ENCODE results near the gene ATE1.

ATE1 gene

GRCh38 chr10:121846555-121846954 is 81.3 kb downstream of the ATE1 start:
- Histone ChIP-seq H3K9me3 (ENCODE audit: low read length) (peaks cover 5% of the 10 kb centered on the region), H3K27me3 (ENCODE audit: insufficient read depth, low read length) (no peaks in the 10 kb centered on the region), H3K4me3 (ENCODE audit: low read length) (no peak overlapping the region), H3K36me3 (ENCODE audit: insufficient read depth, low read length) (peaks cover 26% of the 10 kb centered on the region), H2AFZ (ENCODE audit: low read depth, low read length) (no peak overlapping the region), H3K4me1 (ENCODE audit: insufficient read depth, low read length) (no peaks in the 10 kb centered on the region)

GRCh38 chr10:121845044-121845784 is 82.6 kb downstream of the ATE1 start:
- H3K27me3 ChIP-seq (ENCODE audit: insufficient read depth, low read length) = no peaks in the 10 kb centered on the region
- H2AFZ ChIP-seq (ENCODE audit: low read depth, low read length) = no peak overlapping the region
- H3K36me3 ChIP-seq (ENCODE audit: insufficient read depth, low read length) = peaks cover 22% of the 10 kb centered on the region
- H3K4me3 ChIP-seq (ENCODE audit: low read length) = no peak overlapping the region
- no peaks in the 10 kb centered on the region for H3K4me1 ChIP-seq (ENCODE audit: insufficient read depth, low read length)
- H3K9me3 ChIP-seq (ENCODE audit: low read length) = peaks cover 5% of the 10 kb centered on the region

GRCh38 chr10:121844537-121844936 is 83.3 kb downstream of the ATE1 start:
- no peaks in the 10 kb centered on the region for H3K27me3 ChIP-seq (ENCODE audit: insufficient read depth, low read length)
- H3K9me3 ChIP-seq (ENCODE audit: low read length) = peaks cover 5% of the 10 kb centered on the region
- H2AFZ ChIP-seq (ENCODE audit: low read depth, low read length) = no peak overlapping the region
- no peaks in the 10 kb centered on the region for H3K4me1 ChIP-seq (ENCODE audit: insufficient read depth, low read length)
- H3K36me3 ChIP-seq (ENCODE audit: insufficient read depth, low read length) = peaks cover 19% of the 10 kb centered on the region
- no peak overlapping the region for H3K4me3 ChIP-seq (ENCODE audit: low read length)

- no peaks in the 10 kb centered on the region for H3K4me1 ChIP-seq (ENCODE audit: insufficient read depth, low read length)
- H3K27me3 ChIP-seq (ENCODE audit: insufficient read depth, low read length) = no peaks in the 10 kb centered on the region
- peaks cover 14% of the 10 kb centered on the region for H3K36me3 ChIP-seq (ENCODE audit: insufficient read depth, low read length)
- H2AFZ ChIP-seq (ENCODE audit: low read depth, low read length) = no peak overlapping the region
- H3K4me3 ChIP-seq (ENCODE audit: low read length) = no peak overlapping the region
- peaks cover 5% of the 10 kb centered on the region for H3K9me3 ChIP-seq (ENCODE audit: low read length)
These were observed 84.5 kb downstream of the ATE1 start for GRCh38 chr10:121843379-121843778.

- H3K36me3 ChIP-seq (ENCODE audit: insufficient read depth, low read length) = peaks cover 14% of the 10 kb centered on the region
- no peak overlapping the region for H3K4me3 ChIP-seq (ENCODE audit: low read length)
- no peaks in the 10 kb centered on the region for H3K4me1 ChIP-seq (ENCODE audit: insufficient read depth, low read length)
- peaks cover 5% of the 10 kb centered on the region for H3K9me3 ChIP-seq (ENCODE audit: low read length)
- no peaks in the 10 kb centered on the region for H3K27me3 ChIP-seq (ENCODE audit: insufficient read depth, low read length)
- no peak overlapping the region for H2AFZ ChIP-seq (ENCODE audit: low read depth, low read length)
These were observed 86.0 kb downstream of the ATE1 start for GRCh38 chr10:121841862-121842261.

GRCh38 chr10:121838931-121839330 is 88.9 kb downstream of the ATE1 start:
- peaks cover 15% of the 10 kb centered on the region for H3K36me3 ChIP-seq (ENCODE audit: insufficient read depth, low read length)
- no peaks in the 10 kb centered on the region for H3K9me3 ChIP-seq (ENCODE audit: low read length)
- H2AFZ ChIP-seq (ENCODE audit: low read depth, low read length) = no peak overlapping the region
- no peak overlapping the region for H3K4me3 ChIP-seq (ENCODE audit: low read length)
- no peaks in the 10 kb centered on the region for H3K27me3 ChIP-seq (ENCODE audit: insufficient read depth, low read length)
- H3K4me1 ChIP-seq (ENCODE audit: insufficient read depth, low read length) = no peaks in the 10 kb centered on the region

- Histone ChIP-seq H3K27me3 (ENCODE audit: insufficient read depth, low read length) (no peaks in the 10 kb centered on the region), H3K36me3 (ENCODE audit: insufficient read depth, low read length) (peaks cover 17% of the 10 kb centered on the region), H3K4me1 (ENCODE audit: insufficient read depth, low read length) (no peaks in the 10 kb centered on the region), H3K9me3 (ENCODE audit: low read length) (no peaks in the 10 kb centered on the region), H2AFZ (ENCODE audit: low read depth, low read length) (no peak overlapping the region), H3K4me3 (ENCODE audit: low read length) (no peak overlapping the region)
These were observed 89.7 kb downstream of the ATE1 start for GRCh38 chr10:121838149-121838548.

GRCh38 chr10:121836171-121836570 is 91.7 kb downstream of the ATE1 start:
- H3K4me3 ChIP-seq (ENCODE audit: low read length) = no peak overlapping the region
- no peaks in the 10 kb centered on the region for H3K4me1 ChIP-seq (ENCODE audit: insufficient read depth, low read length)
- no peak overlapping the region for H2AFZ ChIP-seq (ENCODE audit: low read depth, low read length)
- H3K9me3 ChIP-seq (ENCODE audit: low read length) = no peaks in the 10 kb centered on the region
- H3K36me3 ChIP-seq (ENCODE audit: insufficient read depth, low read length) = peaks cover 17% of the 10 kb centered on the region
- H3K27me3 ChIP-seq (ENCODE audit: insufficient read depth, low read length) = no peaks in the 10 kb centered on the region

- Histone ChIP-seq H3K4me3 (ENCODE audit: low read length) (no peak overlapping the region), H2AFZ (ENCODE audit: low read depth, low read length) (no peak overlapping the region), H3K9me3 (ENCODE audit: low read length) (no peaks in the 10 kb centered on the region), H3K4me1 (ENCODE audit: insufficient read depth, low read length) (no peaks in the 10 kb centered on the region), H3K36me3 (ENCODE audit: insufficient read depth, low read length) (peaks cover 17% of the 10 kb centered on the region), H3K27me3 (ENCODE audit: insufficient read depth, low read length) (no peaks in the 10 kb centered on the region)
These were observed 92.5 kb downstream of the ATE1 start for GRCh38 chr10:121835376-121835775.

GRCh38 chr10:121834757-121835156 is 93.1 kb downstream of the ATE1 start:
- Histone ChIP-seq H3K9me3 (ENCODE audit: low read length) (peaks cover 4% of the 10 kb centered on the region), H3K27me3 (ENCODE audit: insufficient read depth, low read length) (no peaks in the 10 kb centered on the region), H3K4me3 (ENCODE audit: low read length) (no peak overlapping the region), H3K4me1 (ENCODE audit: insufficient read depth, low read length) (no peaks in the 10 kb centered on the region), H2AFZ (ENCODE audit: low read depth, low read length) (no peak overlapping the region), H3K36me3 (ENCODE audit: insufficient read depth, low read length) (peaks cover 17% of the 10 kb centered on the region)

GRCh38 chr10:121833387-121833786 is 94.4 kb downstream of the ATE1 start:
- Histone ChIP-seq H3K4me1 (ENCODE audit: insufficient read depth, low read length) (no peaks in the 10 kb centered on the region), H3K36me3 (ENCODE audit: insufficient read depth, low read length) (peaks cover 19% of the 10 kb centered on the region), H2AFZ (ENCODE audit: low read depth, low read length) (no peak overlapping the region), H3K27me3 (ENCODE audit: insufficient read depth, low read length) (no peaks in the 10 kb centered on the region), H3K9me3 (ENCODE audit: low read length) (peaks cover 4% of the 10 kb centered on the region), H3K4me3 (ENCODE audit: low read length) (no peak overlapping the region)

GRCh38 chr10:121832647-121833046 is 95.2 kb downstream of the ATE1 start:
- Histone ChIP-seq H3K27me3 (ENCODE audit: insufficient read depth, low read length) (no peaks in the 10 kb centered on the region), H3K36me3 (ENCODE audit: insufficient read depth, low read length) (peaks cover 26% of the 10 kb centered on the region), H3K4me1 (ENCODE audit: insufficient read depth, low read length) (no peaks in the 10 kb centered on the region), H3K9me3 (ENCODE audit: low read length) (peaks cover 7% of the 10 kb centered on the region), H2AFZ (ENCODE audit: low read depth, low read length) (no peak overlapping the region), H3K4me3 (ENCODE audit: low read length) (no peak overlapping the region)

- no peak overlapping the region for H3K4me3 ChIP-seq (ENCODE audit: low read length)
- H3K4me1 ChIP-seq (ENCODE audit: insufficient read depth, low read length) = no peaks in the 10 kb centered on the region
- peaks cover 7% of the 10 kb centered on the region for H3K9me3 ChIP-seq (ENCODE audit: low read length)
- H3K36me3 ChIP-seq (ENCODE audit: insufficient read depth, low read length) = peaks cover 26% of the 10 kb centered on the region
- H3K27me3 ChIP-seq (ENCODE audit: insufficient read depth, low read length) = no peaks in the 10 kb centered on the region
- H2AFZ ChIP-seq (ENCODE audit: low read depth, low read length) = no peak overlapping the region
These were observed 96.1 kb downstream of the ATE1 start for GRCh38 chr10:121831777-121832176.

- no peak overlapping the region for H2AFZ ChIP-seq (ENCODE audit: low read depth, low read length)
- peaks cover 7% of the 10 kb centered on the region for H3K9me3 ChIP-seq (ENCODE audit: low read length)
- H3K36me3 ChIP-seq (ENCODE audit: insufficient read depth, low read length) = peaks cover 24% of the 10 kb centered on the region
- H3K4me1 ChIP-seq (ENCODE audit: insufficient read depth, low read length) = no peaks in the 10 kb centered on the region
- no peaks in the 10 kb centered on the region for H3K27me3 ChIP-seq (ENCODE audit: insufficient read depth, low read length)
- H3K4me3 ChIP-seq (ENCODE audit: low read length) = no peak overlapping the region
These were observed 96.6 kb downstream of the ATE1 start for GRCh38 chr10:121831237-121831636.

Data from neuron (in vitro differentiated cells).